Liver (tissue), 3 donors: ENCODE measurements around the gene TSKU.

ENCODE experiments used
- EGR1 ChIP-seq, 2 donors: IDR thresholded peaks; 2 replicates each; pipeline ENCODE4 v1.6.1; 2016 to 2018; ENCODE audit warnings: antibody characterized with exemption in 2 of 2, low read depth in 2 of 2
- GABPA ChIP-seq, 2 donors: IDR thresholded peaks in 1 of 2; conservative IDR thresholded peaks in 1 of 2; 2 replicates each; pipeline ENCODE4 v1.6.1; 2016; ENCODE audit warnings: antibody characterized with exemption in 2 of 2, mild to moderate bottlenecking in 1 of 2, moderate library complexity in 1 of 2
- RAD21 ChIP-seq, 2 donors: IDR thresholded peaks; 2 replicates each; pipeline ENCODE4 v1.6.1; 2016; ENCODE audit warnings: antibody characterized with exemption in 2 of 2, mild to moderate bottlenecking in 2 of 2
- RXRA ChIP-seq, 2 donors: IDR thresholded peaks; 2 replicates each; pipeline ENCODE4 v1.6.1; 2017 to 2018; ENCODE audit warnings: antibody characterized with exemption in 2 of 2, mild to moderate bottlenecking in 1 of 2
- SP1 ChIP-seq: IDR thresholded peaks from 2 replicates; pipeline ENCODE4 v1.6.1; 2018; ENCODE audit warnings: antibody characterized with exemption, mild to moderate bottlenecking
- TAF1 ChIP-seq: conservative IDR thresholded peaks from 2 replicates; pipeline ENCODE4 v1.6.1; 2016; ENCODE audit warnings: antibody characterized with exemption, mild to moderate bottlenecking
- YY1 ChIP-seq: IDR thresholded peaks from 2 replicates; pipeline ENCODE4 v1.6.1; 2016; ENCODE audit warnings: antibody characterized with exemption, mild to moderate bottlenecking
- TF ChIP-seq, protein P1 (sequence below): IDR thresholded peaks from 2 replicates; pipeline ENCODE4 v1.6.1; 2016; ENCODE audit warnings: antibody characterized with exemption
- TF ChIP-seq, protein P2 (sequence below): fragments of 150-350 bp; IDR thresholded peaks from 2 replicates; pipeline ENCODE4 v1.5.1; 2017; ENCODE audit warnings: improper control_type of control experiment, low read depth, low read length; ENCODE audit not compliant: missing input control
- TF ChIP-seq, protein P3 (sequence below): IDR thresholded peaks from 2 replicates; pipeline ENCODE4 v1.6.1; 2016; ENCODE audit warnings: antibody characterized with exemption
- TF ChIP-seq, protein P4 (sequence below): IDR thresholded peaks from 2 replicates; pipeline ENCODE4 v1.6.1; 2016; ENCODE audit warnings: antibody characterized with exemption, mild to moderate bottlenecking
- TF ChIP-seq, protein P5 (sequence below): IDR thresholded peaks from 2 replicates; pipeline ENCODE4 v1.6.1; 2016; ENCODE audit warnings: antibody characterized with exemption
- donor health status: healthy.
- donor health status: healthy.

DNA sequence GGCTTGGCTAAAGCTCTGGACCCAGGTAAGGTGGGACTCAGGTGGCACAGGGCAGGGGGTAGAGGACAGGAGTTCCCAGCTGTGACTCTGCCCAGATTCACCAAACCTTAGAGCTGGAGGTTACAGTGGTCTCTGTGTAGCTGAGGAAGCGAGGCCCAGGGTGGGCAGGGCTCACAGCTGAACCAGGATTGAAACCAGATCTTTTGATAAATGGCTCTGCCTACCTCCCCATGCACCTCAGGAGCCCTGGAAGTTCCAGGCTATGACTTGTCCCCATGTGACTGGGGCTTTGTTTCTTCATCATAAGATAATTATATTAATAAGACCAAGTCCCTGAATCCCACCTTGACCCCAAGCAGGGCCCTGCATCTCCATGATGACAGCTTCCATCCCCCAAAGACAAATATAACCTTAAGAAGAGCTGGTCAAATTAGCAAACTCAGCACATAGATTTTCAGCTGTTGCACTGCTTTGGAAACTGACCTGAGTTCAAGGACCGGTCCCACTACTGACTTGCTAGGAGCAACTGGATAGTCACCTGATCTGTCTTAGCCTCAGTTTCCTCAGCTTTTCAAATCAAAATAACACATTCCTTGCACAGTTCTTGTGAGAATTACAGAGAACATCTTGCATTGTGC, 21.3 kb upstream of the TSKU start:
- TF ChIP-seq TAF1 (no peak), SP1 (no peak), YY1 (no peak), RXRA (IDR thresholded peaks at IDR 0.05) (no peak), RAD21 (IDR thresholded peaks at IDR 0.05) (no peak), EGR1 (IDR thresholded peaks at IDR 0.05; ENCODE audit: low read depth in 2 of 2) (no peak), GABPA (IDR thresholded peaks at IDR 0.05 in 1 of 2, conservative IDR thresholded peaks at IDR 0.05 in 1 of 2) (no peak)
- TF ChIP-seq, protein P1, sequence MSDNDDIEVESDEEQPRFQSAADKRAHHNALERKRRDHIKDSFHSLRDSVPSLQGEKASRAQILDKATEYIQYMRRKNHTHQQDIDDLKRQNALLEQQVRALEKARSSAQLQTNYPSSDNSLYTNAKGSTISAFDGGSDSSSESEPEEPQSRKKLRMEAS: no peak
- TF ChIP-seq, protein P2, sequence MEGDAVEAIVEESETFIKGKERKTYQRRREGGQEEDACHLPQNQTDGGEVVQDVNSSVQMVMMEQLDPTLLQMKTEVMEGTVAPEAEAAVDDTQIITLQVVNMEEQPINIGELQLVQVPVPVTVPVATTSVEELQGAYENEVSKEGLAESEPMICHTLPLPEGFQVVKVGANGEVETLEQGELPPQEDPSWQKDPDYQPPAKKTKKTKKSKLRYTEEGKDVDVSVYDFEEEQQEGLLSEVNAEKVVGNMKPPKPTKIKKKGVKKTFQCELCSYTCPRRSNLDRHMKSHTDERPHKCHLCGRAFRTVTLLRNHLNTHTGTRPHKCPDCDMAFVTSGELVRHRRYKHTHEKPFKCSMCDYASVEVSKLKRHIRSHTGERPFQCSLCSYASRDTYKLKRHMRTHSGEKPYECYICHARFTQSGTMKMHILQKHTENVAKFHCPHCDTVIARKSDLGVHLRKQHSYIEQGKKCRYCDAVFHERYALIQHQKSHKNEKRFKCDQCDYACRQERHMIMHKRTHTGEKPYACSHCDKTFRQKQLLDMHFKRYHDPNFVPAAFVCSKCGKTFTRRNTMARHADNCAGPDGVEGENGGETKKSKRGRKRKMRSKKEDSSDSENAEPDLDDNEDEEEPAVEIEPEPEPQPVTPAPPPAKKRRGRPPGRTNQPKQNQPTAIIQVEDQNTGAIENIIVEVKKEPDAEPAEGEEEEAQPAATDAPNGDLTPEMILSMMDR: no peak
- TF ChIP-seq, protein P3, sequence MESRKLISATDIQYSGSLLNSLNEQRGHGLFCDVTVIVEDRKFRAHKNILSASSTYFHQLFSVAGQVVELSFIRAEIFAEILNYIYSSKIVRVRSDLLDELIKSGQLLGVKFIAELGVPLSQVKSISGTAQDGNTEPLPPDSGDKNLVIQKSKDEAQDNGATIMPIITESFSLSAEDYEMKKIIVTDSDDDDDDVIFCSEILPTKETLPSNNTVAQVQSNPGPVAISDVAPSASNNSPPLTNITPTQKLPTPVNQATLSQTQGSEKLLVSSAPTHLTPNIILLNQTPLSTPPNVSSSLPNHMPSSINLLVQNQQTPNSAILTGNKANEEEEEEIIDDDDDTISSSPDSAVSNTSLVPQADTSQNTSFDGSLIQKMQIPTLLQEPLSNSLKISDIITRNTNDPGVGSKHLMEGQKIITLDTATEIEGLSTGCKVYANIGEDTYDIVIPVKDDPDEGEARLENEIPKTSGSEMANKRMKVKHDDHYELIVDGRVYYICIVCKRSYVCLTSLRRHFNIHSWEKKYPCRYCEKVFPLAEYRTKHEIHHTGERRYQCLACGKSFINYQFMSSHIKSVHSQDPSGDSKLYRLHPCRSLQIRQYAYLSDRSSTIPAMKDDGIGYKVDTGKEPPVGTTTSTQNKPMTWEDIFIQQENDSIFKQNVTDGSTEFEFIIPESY: no peak
- TF ChIP-seq, protein P4, sequence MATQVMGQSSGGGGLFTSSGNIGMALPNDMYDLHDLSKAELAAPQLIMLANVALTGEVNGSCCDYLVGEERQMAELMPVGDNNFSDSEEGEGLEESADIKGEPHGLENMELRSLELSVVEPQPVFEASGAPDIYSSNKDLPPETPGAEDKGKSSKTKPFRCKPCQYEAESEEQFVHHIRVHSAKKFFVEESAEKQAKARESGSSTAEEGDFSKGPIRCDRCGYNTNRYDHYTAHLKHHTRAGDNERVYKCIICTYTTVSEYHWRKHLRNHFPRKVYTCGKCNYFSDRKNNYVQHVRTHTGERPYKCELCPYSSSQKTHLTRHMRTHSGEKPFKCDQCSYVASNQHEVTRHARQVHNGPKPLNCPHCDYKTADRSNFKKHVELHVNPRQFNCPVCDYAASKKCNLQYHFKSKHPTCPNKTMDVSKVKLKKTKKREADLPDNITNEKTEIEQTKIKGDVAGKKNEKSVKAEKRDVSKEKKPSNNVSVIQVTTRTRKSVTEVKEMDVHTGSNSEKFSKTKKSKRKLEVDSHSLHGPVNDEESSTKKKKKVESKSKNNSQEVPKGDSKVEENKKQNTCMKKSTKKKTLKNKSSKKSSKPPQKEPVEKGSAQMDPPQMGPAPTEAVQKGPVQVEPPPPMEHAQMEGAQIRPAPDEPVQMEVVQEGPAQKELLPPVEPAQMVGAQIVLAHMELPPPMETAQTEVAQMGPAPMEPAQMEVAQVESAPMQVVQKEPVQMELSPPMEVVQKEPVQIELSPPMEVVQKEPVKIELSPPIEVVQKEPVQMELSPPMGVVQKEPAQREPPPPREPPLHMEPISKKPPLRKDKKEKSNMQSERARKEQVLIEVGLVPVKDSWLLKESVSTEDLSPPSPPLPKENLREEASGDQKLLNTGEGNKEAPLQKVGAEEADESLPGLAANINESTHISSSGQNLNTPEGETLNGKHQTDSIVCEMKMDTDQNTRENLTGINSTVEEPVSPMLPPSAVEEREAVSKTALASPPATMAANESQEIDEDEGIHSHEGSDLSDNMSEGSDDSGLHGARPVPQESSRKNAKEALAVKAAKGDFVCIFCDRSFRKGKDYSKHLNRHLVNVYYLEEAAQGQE: no peak
- TF ChIP-seq, protein P5, sequence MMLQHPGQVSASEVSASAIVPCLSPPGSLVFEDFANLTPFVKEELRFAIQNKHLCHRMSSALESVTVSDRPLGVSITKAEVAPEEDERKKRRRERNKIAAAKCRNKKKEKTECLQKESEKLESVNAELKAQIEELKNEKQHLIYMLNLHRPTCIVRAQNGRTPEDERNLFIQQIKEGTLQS: no peak
